Natural killer cell (primary cell): ENCODE data around the gene MYO1E. TPM values are rescaled to one million over a fixed set of nuclear protein-coding genes. Genes with fewer than 3 reads are reported as not detected.

Experiments used
- ATAC-seq, 3 donors: fragments of 150-1000 bp in 2 of 3; fragments of 200-7000 bp in 1 of 3; cut with Tn5 transposase; 1 replicate in 1 of 3; 2 replicates in 2 of 3; pipeline ENCODE4 v1.10.0; 2021; ENCODE audit warnings: mild to moderate bottlenecking in 2 of 3, moderate library complexity in 2 of 3
- DNase-seq, 2 donors: peaks; one replicate each; pipeline versions ENCODE4 v3.0.0 to v3.0.0-alpha.2; 2013 to 2021; ENCODE audit warnings: mixed read lengths in 1 of 2
- H3K27ac ChIP-seq: one replicate; pipeline ENCODE4 v1.5.1; 2013; ENCODE audit warnings: mild to moderate bottlenecking, low read length
- H3K27me3 ChIP-seq: one replicate; pipeline ENCODE4 v1.6.1; 2013; ENCODE audit warnings: low read length; ENCODE audit not compliant: control insufficient read depth, insufficient read depth
- H3K36me3 ChIP-seq: one replicate; pipeline ENCODE4 v1.6.1; 2013; ENCODE audit warnings: low read length; ENCODE audit not compliant: control insufficient read depth, insufficient read depth
- H3K4me1 ChIP-seq: one replicate; pipeline ENCODE4 v1.6.1; 2013; ENCODE audit warnings: low read length; ENCODE audit not compliant: control insufficient read depth, insufficient read depth
- H3K4me3 ChIP-seq: one replicate; pipeline ENCODE4 v1.5.1; 2013; ENCODE audit warnings: low read length
- H3K9me3 ChIP-seq: one replicate; pipeline ENCODE4 v1.6.1; 2013; ENCODE audit warnings: low read length; ENCODE audit not compliant: control insufficient read depth, insufficient read depth
- H3K27ac Mint-ChIP-seq, 2 donors: one replicate each; pipeline ENCODE4 v1.8.0; 2022; ENCODE audit warnings: mild to moderate bottlenecking in 2 of 2, mixed read lengths in 2 of 2, moderate library complexity in 1 of 2
- H3K27me3 Mint-ChIP-seq, 2 donors: one replicate each; pipeline ENCODE4 v1.8.0; 2022; ENCODE audit warnings: low read depth in 2 of 2, mixed read lengths in 2 of 2
- H3K36me3 Mint-ChIP-seq: one replicate; pipeline ENCODE4 v1.8.0; 2022; ENCODE audit warnings: mixed read lengths
- H3K4me1 Mint-ChIP-seq, 2 donors: one replicate each; pipeline ENCODE4 v1.8.0; 2022; ENCODE audit warnings: mixed read lengths in 2 of 2
- H3K4me3 Mint-ChIP-seq: one replicate; pipeline ENCODE4 v1.8.0; 2022; ENCODE audit warnings: mild to moderate bottlenecking, moderate library complexity, mixed read lengths
- H3K9me3 Mint-ChIP-seq, 2 donors: one replicate each; pipeline ENCODE4 v1.8.0; 2022; ENCODE audit warnings: mixed read lengths in 2 of 2
- CTCF ChIP-seq: fragments of 200-600 bp; IDR thresholded peaks from one replicate; pipeline ENCODE4 v1.8.0; 2022; ENCODE audit warnings: antibody characterized with exemption
- WGBS: methylation state at CpG from one replicate; pipeline ENCODE4 v1.1.7; 2013; ENCODE audit warnings: missing lambda C conversion rate; ENCODE audit not compliant: insufficient coverage; 5-methylcytosine and 5-hydroxymethylcytosine counted together
- intact Hi-C: fragments of 100-400 bp; cut with micrococcal nuclease; formaldehyde crosslinking; loops from one replicate; pipeline ENCODE4 v1.14.2; 2022
- total RNA-seq, 4 donors: library from RNA; stranded (reverse); fragments of 120-200 nt in 1 of 4; gene quantifications; one replicate each; pipeline versions ENCODE4 v1.2.3 to v1.2.4, GENCODE V29; 2013 to 2022

MYO1E gene
- total RNA-seq, 3 donors from 2014 or later (not counting 1 experiment from before 2014, with no cell fraction given) = 16.1 to 39.4 (median 22.7) TPM

DNA sequence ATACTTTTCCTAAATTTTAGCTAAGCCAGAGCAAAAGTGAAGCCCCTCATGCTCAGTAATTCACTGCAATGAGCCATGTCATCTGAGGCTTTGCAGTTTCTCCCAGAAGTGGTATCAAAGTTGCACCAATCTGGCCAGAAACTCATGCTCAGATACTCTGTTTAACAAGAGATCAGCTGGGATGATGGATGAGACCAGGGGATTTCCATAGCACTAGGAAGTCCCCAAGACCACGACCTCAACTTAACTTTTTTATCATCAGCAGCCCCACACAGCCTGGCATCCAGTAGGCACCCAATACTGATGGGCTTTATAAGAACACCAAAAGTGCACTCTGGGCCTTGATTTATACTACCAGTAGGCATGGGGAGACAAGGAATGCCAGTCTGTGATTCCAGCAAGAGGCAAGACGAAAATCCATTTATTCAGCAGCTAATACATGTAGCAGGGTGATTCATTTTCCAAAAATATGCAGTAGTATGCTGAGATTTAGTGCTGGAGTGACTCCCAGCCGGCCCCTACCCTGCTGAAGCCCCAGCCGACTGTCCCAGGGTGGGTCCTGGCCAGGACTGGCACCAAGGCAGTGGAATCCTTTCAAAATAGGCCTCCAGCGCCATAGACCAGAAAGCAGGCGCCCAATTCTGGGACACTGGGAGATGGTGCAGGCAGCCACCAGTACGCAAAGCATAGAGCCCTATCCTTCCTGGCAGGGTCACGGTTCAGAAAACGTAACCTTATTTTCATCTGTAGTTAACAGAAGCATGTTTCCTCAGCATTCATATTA lies 166.6 kb downstream of the MYO1E start:
- H3K27ac ChIP-seq = no peak overlapping the region
- DNase-seq = no peak
- no peaks in the 10 kb centered on the region for H3K27me3 Mint-ChIP-seq
- no peaks in the 10 kb centered on the region for H3K4me1 ChIP-seq
- intact Hi-C loops = no loop called here
- H3K9me3 Mint-ChIP-seq = no peaks in the 10 kb centered on the region
- H3K27me3 ChIP-seq = no peaks in the 10 kb centered on the region
- H3K4me3 ChIP-seq = no peak overlapping the region
- no peaks in the 10 kb centered on the region for H3K4me1 Mint-ChIP-seq
- no peaks in the 10 kb centered on the region for H3K9me3 ChIP-seq
- peak in 1 of 3 donors; percentile 34 for ATAC-seq
- no peak overlapping the region for H3K27ac Mint-ChIP-seq
- 85% methylated on average over 9 of the region's 9 CpGs for WGBS
- no peaks in the 10 kb centered on the region for H3K36me3 ChIP-seq
- TF ChIP-seq CTCF = no peak
- no peaks in the 10 kb centered on the region for H3K36me3 Mint-ChIP-seq
- H3K4me3 Mint-ChIP-seq = no peak overlapping the region

GRCh38 chr15:59203657-59204056 lies 169.0 kb downstream of the MYO1E start:
- no peaks in the 10 kb centered on the region for H3K4me1 Mint-ChIP-seq
- 76% methylated on average over 2 of the region's 3 CpGs for WGBS

GRCh38 chr15:59203008-59203407 lies 169.7 kb downstream of the MYO1E start:
- Mint-ChIP-seq H3K4me3 (no peak overlapping the region), H3K4me1 (no peaks in the 10 kb centered on the region), H3K27me3 (no peaks in the 10 kb centered on the region), H3K27ac (no peak overlapping the region), H3K9me3 (no peaks in the 10 kb centered on the region), H3K36me3 (no peaks in the 10 kb centered on the region)
- Histone ChIP-seq H3K9me3 (no peaks in the 10 kb centered on the region), H3K27me3 (no peaks in the 10 kb centered on the region), H3K27ac (no peak overlapping the region), H3K4me3 (no peak overlapping the region), H3K36me3 (no peaks in the 10 kb centered on the region), H3K4me1 (no peaks in the 10 kb centered on the region)
- TF ChIP-seq CTCF = no peak
- WGBS = 95% methylated on average over 6 of the region's 6 CpGs
- no peak for ATAC-seq
- intact Hi-C loops = no loop called here
- DNase-seq = no peak

More at GRCh38 chr15:59203657-59204056, 169.0 kb downstream of the MYO1E start:
- Mint-ChIP-seq H3K27me3 (no peaks in the 10 kb centered on the region), H3K9me3 (no peaks in the 10 kb centered on the region), H3K27ac (no peak overlapping the region), H3K4me3 (no peak overlapping the region), H3K36me3 (no peaks in the 10 kb centered on the region)
- DNase-seq (no peak), ATAC-seq (no peak)
- intact Hi-C loops = no loop called here
- H3K27me3 ChIP-seq = no peaks in the 10 kb centered on the region
- no peak for TF ChIP-seq CTCF
- H3K36me3 ChIP-seq = no peaks in the 10 kb centered on the region
- no peak overlapping the region for H3K27ac ChIP-seq
- no peaks in the 10 kb centered on the region for H3K4me1 ChIP-seq
- no peak overlapping the region for H3K4me3 ChIP-seq
- H3K9me3 ChIP-seq = no peaks in the 10 kb centered on the region

DNA sequence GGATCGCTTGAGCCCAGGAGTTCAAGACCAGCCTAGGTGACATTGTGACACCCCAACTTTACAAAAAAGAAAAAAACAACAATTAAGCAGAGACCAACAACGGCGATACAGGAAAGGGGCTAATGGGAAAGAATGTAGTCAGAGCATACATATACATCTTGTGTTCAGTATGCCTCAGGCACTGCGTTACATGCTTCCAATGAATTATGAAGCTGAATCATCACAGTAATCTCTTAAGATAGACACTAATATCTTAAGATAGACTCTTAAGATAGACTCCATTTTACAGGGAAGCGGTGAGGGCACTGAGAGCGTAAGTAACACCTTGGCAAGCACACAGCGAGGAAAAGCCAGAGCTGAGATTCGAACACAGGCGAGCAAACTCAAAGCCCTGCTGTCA lies 172.1 kb downstream of the MYO1E start:
- H3K36me3 ChIP-seq = no peaks in the 10 kb centered on the region
- DNase-seq (no peak), ATAC-seq (no peak)
- no peak overlapping the region for H3K27ac ChIP-seq
- Mint-ChIP-seq H3K4me3 (no peak overlapping the region), H3K27ac (no peak overlapping the region), H3K9me3 (no peaks in the 10 kb centered on the region), H3K4me1 (no peaks in the 10 kb centered on the region), H3K36me3 (no peaks in the 10 kb centered on the region), H3K27me3 (no peaks in the 10 kb centered on the region)
- intact Hi-C loops = no loop called here
- 92% methylated on average over 5 of the region's 9 CpGs for WGBS
- H3K4me1 ChIP-seq = no peaks in the 10 kb centered on the region
- H3K27me3 ChIP-seq = no peaks in the 10 kb centered on the region
- H3K9me3 ChIP-seq = no peaks in the 10 kb centered on the region
- no peak overlapping the region for H3K4me3 ChIP-seq
- no peak for TF ChIP-seq CTCF
